GM12874 (cell line): Measurements from ENCODE around the gene CLCNKB.

Experiments
- TF ChIP-seq, protein P1 (sequence below): IDR thresholded peaks from 2 replicates; pipeline ENCODE4 v1.5.1; 2011; ENCODE audit warnings: low read depth, mild to moderate bottlenecking, control low read depth, low read length, moderate library complexity; ENCODE audit not compliant: insufficient read depth

CLCNKB gene

DNA sequence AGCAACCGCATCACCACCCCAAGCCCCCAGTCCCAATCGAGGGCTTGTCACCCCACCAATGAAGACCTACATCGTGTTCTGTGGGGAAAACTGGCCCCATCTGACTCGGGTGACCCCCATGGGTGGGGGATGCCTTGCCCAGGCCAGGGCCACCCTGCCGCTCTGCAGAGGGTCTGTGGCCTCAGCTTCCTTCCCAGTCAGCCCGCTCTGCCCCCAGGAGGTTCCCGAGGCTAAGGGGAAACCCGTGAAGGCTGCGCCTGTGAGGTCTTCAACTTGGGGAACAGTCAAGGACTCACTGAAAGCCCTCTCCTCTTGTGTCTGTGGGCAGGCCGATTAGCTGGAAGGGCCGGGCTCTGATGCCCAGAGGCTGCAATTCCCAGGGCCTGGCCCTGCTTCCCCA lies 37.6 kb upstream of the CLCNKB start:
- TF ChIP-seq, protein P1, sequence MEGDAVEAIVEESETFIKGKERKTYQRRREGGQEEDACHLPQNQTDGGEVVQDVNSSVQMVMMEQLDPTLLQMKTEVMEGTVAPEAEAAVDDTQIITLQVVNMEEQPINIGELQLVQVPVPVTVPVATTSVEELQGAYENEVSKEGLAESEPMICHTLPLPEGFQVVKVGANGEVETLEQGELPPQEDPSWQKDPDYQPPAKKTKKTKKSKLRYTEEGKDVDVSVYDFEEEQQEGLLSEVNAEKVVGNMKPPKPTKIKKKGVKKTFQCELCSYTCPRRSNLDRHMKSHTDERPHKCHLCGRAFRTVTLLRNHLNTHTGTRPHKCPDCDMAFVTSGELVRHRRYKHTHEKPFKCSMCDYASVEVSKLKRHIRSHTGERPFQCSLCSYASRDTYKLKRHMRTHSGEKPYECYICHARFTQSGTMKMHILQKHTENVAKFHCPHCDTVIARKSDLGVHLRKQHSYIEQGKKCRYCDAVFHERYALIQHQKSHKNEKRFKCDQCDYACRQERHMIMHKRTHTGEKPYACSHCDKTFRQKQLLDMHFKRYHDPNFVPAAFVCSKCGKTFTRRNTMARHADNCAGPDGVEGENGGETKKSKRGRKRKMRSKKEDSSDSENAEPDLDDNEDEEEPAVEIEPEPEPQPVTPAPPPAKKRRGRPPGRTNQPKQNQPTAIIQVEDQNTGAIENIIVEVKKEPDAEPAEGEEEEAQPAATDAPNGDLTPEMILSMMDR = no peak

DNA sequence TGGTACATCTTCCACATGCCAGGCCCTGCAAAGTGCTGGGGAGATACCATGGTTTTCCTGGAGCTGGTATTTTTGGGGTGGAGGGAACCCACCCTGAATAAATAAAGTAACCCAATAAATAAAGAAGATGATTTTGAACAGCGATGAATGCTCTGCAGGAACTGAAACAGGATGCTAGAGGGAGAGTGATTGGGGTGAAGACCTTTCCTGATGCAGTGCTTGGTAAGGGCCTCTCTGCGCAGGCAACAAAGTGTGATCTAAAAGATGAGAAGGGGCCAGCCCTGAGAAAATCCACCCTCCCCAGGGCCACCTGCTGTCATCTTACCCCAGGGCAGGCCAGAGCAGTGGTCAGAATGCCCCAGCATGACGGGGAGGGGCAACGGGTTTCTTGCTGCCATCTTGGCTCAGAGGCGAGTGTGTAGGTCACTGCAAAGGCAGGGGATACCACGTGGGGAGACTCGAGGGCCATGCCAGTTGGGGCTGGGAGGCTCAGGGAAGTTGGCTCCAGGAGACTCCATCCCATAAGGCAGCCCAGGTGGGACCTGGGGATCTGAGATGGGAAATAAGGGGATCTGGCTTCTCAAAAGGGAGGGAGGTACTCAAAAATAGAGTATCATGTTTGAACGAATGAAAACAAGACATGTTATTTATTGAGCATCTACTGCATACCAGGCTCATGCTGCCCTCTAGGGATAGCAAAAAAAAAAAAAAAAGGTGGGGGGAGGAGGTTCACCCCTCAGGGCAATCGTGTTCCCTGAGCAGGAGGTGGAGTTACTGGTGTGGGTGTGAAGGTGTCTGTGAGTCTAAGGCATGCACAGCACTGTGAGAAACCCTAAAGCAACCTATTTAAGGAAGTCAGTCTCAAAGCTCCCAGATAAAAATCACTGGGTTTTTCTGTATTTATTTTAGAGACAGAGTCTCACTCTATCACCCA lies 36.8 kb upstream of the CLCNKB start:
- TF ChIP-seq, protein P1 = 0 out of 2 replicates have a peak, but pooled peaks have one; percentile 16

DNA sequence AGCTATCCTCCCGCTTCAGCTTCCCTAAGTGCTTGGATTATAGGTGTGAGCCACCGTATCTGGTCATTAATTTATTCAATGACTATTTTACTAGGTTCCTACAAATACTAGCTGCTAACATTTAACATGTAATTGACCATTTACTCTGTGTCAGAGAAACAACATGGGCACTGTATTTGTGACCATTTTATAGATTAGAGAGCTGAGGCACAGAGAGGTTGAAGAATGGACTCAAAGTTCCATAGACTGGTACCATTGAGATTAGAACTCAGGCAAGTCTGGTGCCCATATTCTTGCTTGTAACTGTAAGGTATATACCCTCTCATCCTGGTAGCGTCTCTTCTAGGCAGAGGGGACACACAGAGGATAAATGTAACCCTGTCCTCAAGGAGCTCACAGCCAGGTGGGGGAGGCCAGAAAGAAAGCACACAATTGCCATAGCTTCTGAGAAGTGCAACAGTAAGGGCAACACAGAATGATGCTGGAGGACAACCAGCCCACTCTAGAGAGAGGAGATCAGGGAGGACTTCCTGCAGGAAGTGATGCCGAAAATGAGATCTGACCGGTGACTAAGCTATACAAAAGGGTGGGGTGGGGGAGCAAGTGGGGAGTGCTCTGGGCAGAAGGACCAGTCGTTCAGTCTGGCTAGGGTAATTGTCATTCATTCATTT lies 35.8 kb upstream of the CLCNKB start:
- TF ChIP-seq, protein P1 = no peak

DNA sequence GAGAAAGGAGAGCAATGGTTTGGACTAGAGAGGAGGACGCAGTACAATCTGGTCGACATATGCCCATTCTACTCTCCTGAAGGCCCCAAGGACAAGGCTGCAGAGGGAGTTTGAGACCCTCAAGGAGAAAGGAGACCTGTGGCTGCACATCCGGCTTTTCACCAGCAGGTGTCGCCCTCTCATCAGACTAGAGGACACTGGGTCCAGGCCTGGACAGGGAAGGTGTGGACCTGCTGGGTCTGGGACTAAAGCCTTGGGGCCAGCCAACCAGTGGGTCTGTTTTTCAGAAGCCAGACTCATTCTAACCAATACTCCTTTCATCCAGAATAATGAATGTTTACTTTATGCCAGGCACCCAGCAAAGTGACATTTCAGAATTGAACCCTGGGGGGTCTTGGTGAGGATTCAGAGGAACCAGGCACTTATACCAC lies 34.5 kb upstream of the CLCNKB start:
- TF ChIP-seq, protein P1 = peak; percentile 96

- TF ChIP-seq, protein P1 = no peak
Measured at GRCh38 chr1:16009678-16010077, 33.9 kb upstream of the CLCNKB start.

GRCh38 chr1:16010837-16011236 lies 32.7 kb upstream of the CLCNKB start:
- TF ChIP-seq, protein P1 = no peak

DNA sequence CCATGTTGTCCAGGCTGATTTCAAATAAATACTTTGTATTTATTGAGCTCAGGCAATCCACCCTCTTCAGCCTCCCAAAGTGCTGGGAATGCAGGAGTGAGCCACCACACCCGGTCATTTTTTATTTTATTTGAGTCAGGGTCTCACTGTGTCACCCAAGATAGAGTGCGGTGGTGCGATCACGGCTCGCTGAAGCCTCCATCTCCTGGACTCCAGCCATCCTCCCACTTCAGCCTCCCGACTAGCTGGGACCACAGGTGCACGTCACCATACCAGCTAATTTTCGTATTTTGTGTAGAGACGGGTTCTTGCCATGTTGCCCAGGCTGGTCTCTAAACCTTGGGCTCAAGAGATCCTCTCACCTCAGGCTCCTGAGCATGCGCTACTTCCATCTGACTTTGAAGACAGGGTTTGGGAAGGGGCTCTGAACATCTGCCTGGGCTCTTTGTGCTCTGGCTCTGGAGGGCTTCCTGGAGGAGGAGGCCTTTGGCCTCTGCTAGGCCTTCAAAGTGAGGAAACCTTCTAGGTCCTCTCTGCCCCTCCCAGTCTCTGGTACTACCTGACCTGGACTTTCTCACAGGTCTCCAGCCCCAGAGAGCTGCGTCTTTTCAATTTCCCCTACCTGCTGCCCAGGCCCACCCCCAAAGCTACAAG lies 31.5 kb upstream of the CLCNKB start:
- TF ChIP-seq, protein P1 = no peak
